Muscle of arm (tissue), 12 donors: ENCODE data around the gene DAGLB. TPM values are rescaled to one million over a fixed set of nuclear protein-coding genes. Genes with fewer than 3 reads are reported as not detected.
"Not testable (repeated sequence)": the region's sequence is repeated elsewhere in the genome, so short reads cannot be mapped to it uniquely, and the experiment has no call there.

Experiments used
- DNase-seq: peaks from one replicate; pipeline ENCODE4 v3.0.0-alpha.2; 2013
- polyA plus RNA-seq, 12 donors: library from polyadenylated mRNA; unstranded; fragments of 120-200 nt; gene quantifications; one replicate each; pipeline ENCODE4 v1.2.1, GENCODE V29; 2013; ENCODE audit not compliant: insufficient read length in 12 of 12

DAGLB gene
- polyA plus RNA-seq, 12 donors: 8.4 to 14.3 (median 12.1) TPM; not detected in 1

GRCh38 chr7:6465862-6466261, 18.1 kb upstream of the DAGLB start:
- DNase-seq: no peak

- not testable (repeated sequence) for DNase-seq
Measured at GRCh38 chr7:6463609-6464008, 15.9 kb upstream of the DAGLB start.

GRCh38 chr7:6461946-6462550, 14.3 kb upstream of the DAGLB start:
- DNase-seq: no peak

GRCh38 chr7:6460990-6461584, 13.3 kb upstream of the DAGLB start:
- no peak for DNase-seq

GRCh38 chr7:6460303-6460702, 12.5 kb upstream of the DAGLB start:
- DNase-seq: no peak

GRCh38 chr7:6458676-6459075, 10.9 kb upstream of the DAGLB start:
- DNase-seq: not testable (repeated sequence)

GRCh38 chr7:6453734-6454133, 6.0 kb upstream of the DAGLB start:
- no peak for DNase-seq

- no peak for DNase-seq
Measured at GRCh38 chr7:6451224-6451705, 3.5 kb upstream of the DAGLB start.

GRCh38 chr7:6450591-6450990, 2.8 kb upstream of the DAGLB start:
- DNase-seq: not testable (repeated sequence)

GRCh38 chr7:6449884-6450283, 2.1 kb upstream of the DAGLB start:
- DNase-seq: not testable (repeated sequence)

GRCh38 chr7:6448943-6449543, 1.3 kb upstream of the DAGLB start:
- DNase-seq: no peak

GRCh38 chr7:6446838-6447580, 745 bp downstream of the DAGLB start:
- peak; percentile 40 for DNase-seq

- no peak for DNase-seq
Measured at GRCh38 chr7:6444516-6445269, 3.1 kb downstream of the DAGLB start.

- DNase-seq: no peak
Measured at GRCh38 chr7:6443372-6443941, 4.3 kb downstream of the DAGLB start.

- no peak for DNase-seq
Measured at GRCh38 chr7:6442114-6442513, 5.6 kb downstream of the DAGLB start.

- DNase-seq: no peak
Measured at GRCh38 chr7:6440381-6440780, 7.4 kb downstream of the DAGLB start.

- DNase-seq: no peak
Measured at GRCh38 chr7:6438427-6438826, 9.3 kb downstream of the DAGLB start.

GRCh38 chr7:6437251-6437650, 10.5 kb downstream of the DAGLB start:
- DNase-seq: no peak

- DNase-seq: no peak
Measured at GRCh38 chr7:6436385-6436685, 11.4 kb downstream of the DAGLB start.

- DNase-seq: peak; percentile 86
Measured at GRCh38 chr7:6435486-6436384, 12.0 kb downstream of the DAGLB start.
